OCI-LY7 (cell line): Measurements from ENCODE around the gene TPD52L1. TPM values are rescaled to one million over a fixed set of nuclear protein-coding genes. Genes with fewer than 3 reads are reported as not detected.

ENCODE experiments used
- BruUV-seq: library from RNA; stranded (reverse); fragments of 400-500 nt; replicated peaks from 2 replicates; lab custom pipeline; 2021; lab: Mats Ljungman, UMichigan
- CTCF ChIA-PET: fragments of 300-600 bp; sonication (Branson Sonifier 250); formaldehyde crosslinking; loops from one replicate; lab custom pipeline; 2022; ENCODE audit warnings: antibody characterized with exemption; ENCODE audit not compliant: unreplicated experiment; lab: Charles Lee
- POLR2A ChIA-PET: fragments of 300-600 bp; sonication (Branson Sonifier 250); formaldehyde crosslinking; loops from one replicate; lab custom pipeline; 2022; ENCODE audit warnings: antibody characterized with exemption; lab: Charles Lee
- DNase-seq: peaks from one replicate; pipeline ENCODE4 v3.0.0-alpha.2; 2015; ENCODE audit warnings: low spot score
- H2AFZ ChIP-seq: fragments of 200-600 bp; sonication (generic), shearing (Covaris generic); 2 replicates; pipeline ENCODE4 v1.6.1; 2014; ENCODE audit warnings: mild to moderate bottlenecking, antibody characterized with exemption, low read length, moderate library complexity
- H3K27ac ChIP-seq: fragments of 200-600 bp; sonication (generic); 2 replicates; pipeline ENCODE4 v1.5.1; 2014; ENCODE audit warnings: mixed run types, low read depth, mild to moderate bottlenecking, moderate library complexity, low read length, inconsistent platforms; ENCODE audit not compliant: poor library complexity, severe bottlenecking
- H3K36me3 ChIP-seq: fragments of 200-600 bp; sonication (generic); 2 replicates; pipeline ENCODE4 v1.6.1; 2014; ENCODE audit warnings: mild to moderate bottlenecking, antibody characterized with exemption, low read length, moderate library complexity, mixed read lengths; ENCODE audit not compliant: insufficient read depth
- H3K4me1 ChIP-seq: fragments of 200-600 bp; sonication (generic); 2 replicates; pipeline ENCODE4 v1.5.1; 2014; ENCODE audit warnings: mild to moderate bottlenecking, low read length; ENCODE audit not compliant: insufficient read depth, poor library complexity, severe bottlenecking
- H3K4me2 ChIP-seq: fragments of 200-600 bp; sonication (generic); 2 replicates; pipeline ENCODE4 v1.6.1; 2014; ENCODE audit warnings: mild to moderate bottlenecking, low read length
- H3K4me3 ChIP-seq: fragments of 200-600 bp; sonication (generic); 2 replicates; pipeline ENCODE4 v1.5.1; 2014; ENCODE audit warnings: mild to moderate bottlenecking, low read depth, low read length; ENCODE audit not compliant: poor library complexity, severe bottlenecking
- H3K79me2 ChIP-seq: fragments of 200-600 bp; sonication (generic); 2 replicates; pipeline ENCODE4 v1.6.1; 2016; ENCODE audit warnings: low read depth, mild to moderate bottlenecking, low read length, moderate library complexity, mixed read lengths; ENCODE audit not compliant: insufficient read depth
- H3K9me2 ChIP-seq: fragments of 200-600 bp; sonication (generic); 2 replicates; pipeline ENCODE4 v1.6.1; 2016; ENCODE audit warnings: mild to moderate bottlenecking, low read length, mixed read lengths; ENCODE audit not compliant: insufficient read depth
- H3K9me3 ChIP-seq: fragments of 200-600 bp; sonication (generic); 2 replicates; pipeline ENCODE4 v1.6.1; 2014; ENCODE audit warnings: mild to moderate bottlenecking, mixed run types, low read length, mixed read lengths
- H4K20me1 ChIP-seq: fragments of 200-600 bp; sonication (generic); 2 replicates; pipeline ENCODE4 v1.6.1; 2014; ENCODE audit warnings: mild to moderate bottlenecking, antibody characterized with exemption, low read length, moderate library complexity, mixed read lengths; ENCODE audit not compliant: insufficient read depth
- EZH2phosphoT487 ChIP-seq: fragments of 200-600 bp; sonication (generic); IDR thresholded peaks from 2 replicates; pipeline ENCODE4 v1.6.1; 2018; ENCODE audit warnings: low read depth, borderline replicate concordance, mild to moderate bottlenecking, mixed run types, antibody characterized with exemption, low read length, moderate library complexity, mixed read lengths
- intact Hi-C: fragments of 100-400 bp; cut with micrococcal nuclease; formaldehyde crosslinking; loops from one replicate; pipeline ENCODE4 v1.10.0; 2022; ENCODE audit not compliant: unreplicated experiment
- total RNA-seq, 2 experiments: library from RNA; depleted of rRNA in 1 of 2; stranded (reverse); fragments of >200 nt in 1 of 2; shearing (Covaris generic) in 1 of 2; gene quantifications; 2 replicates each; pipeline ENCODE4 v1.2.3, GENCODE V29; 2014 to 2022
- TF ChIP-seq, protein P1 (sequence below): fragments of 200-600 bp; sonication (generic); conservative IDR thresholded peaks from 2 replicates; pipeline ENCODE4 v1.5.1; 2014; ENCODE audit warnings: mild to moderate bottlenecking, antibody characterized with exemption, low read length, moderate library complexity, mixed read lengths

The TPD52L1 gene
- total RNA-seq, 2 experiments from 2014 or later, result not detected

- intact Hi-C loops, result no loop called here
- no peaks in the 10 kb centered on the region for H4K20me1 ChIP-seq
- TF ChIP-seq EZH2phosphoT487, result no peak
- TF ChIP-seq, protein P1, sequence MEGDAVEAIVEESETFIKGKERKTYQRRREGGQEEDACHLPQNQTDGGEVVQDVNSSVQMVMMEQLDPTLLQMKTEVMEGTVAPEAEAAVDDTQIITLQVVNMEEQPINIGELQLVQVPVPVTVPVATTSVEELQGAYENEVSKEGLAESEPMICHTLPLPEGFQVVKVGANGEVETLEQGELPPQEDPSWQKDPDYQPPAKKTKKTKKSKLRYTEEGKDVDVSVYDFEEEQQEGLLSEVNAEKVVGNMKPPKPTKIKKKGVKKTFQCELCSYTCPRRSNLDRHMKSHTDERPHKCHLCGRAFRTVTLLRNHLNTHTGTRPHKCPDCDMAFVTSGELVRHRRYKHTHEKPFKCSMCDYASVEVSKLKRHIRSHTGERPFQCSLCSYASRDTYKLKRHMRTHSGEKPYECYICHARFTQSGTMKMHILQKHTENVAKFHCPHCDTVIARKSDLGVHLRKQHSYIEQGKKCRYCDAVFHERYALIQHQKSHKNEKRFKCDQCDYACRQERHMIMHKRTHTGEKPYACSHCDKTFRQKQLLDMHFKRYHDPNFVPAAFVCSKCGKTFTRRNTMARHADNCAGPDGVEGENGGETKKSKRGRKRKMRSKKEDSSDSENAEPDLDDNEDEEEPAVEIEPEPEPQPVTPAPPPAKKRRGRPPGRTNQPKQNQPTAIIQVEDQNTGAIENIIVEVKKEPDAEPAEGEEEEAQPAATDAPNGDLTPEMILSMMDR, result no peak
- H2AFZ ChIP-seq, result no peak overlapping the region
- H3K4me2 ChIP-seq, result no peak overlapping the region
- no TSS peak for BruUV-seq
- ChIA-PET CTCF (no interaction called here), POLR2A (no interaction called here)
- H3K79me2 ChIP-seq, result no peaks in the 10 kb centered on the region
- H3K36me3 ChIP-seq, result no peaks in the 10 kb centered on the region
- DNase-seq, result no peak
- H3K9me3 ChIP-seq, result no peaks in the 10 kb centered on the region
- H3K9me2 ChIP-seq, result no peaks in the 10 kb centered on the region
- no peak overlapping the region for H3K27ac ChIP-seq
- no peak overlapping the region for H3K4me3 ChIP-seq
- H3K4me1 ChIP-seq, result no peaks in the 10 kb centered on the region
These were observed 19.9 kb downstream of the TPD52L1 start for GRCh38 chr6:125173341-125174095.

GRCh38 chr6:125174626-125175025 lies 21.1 kb downstream of the TPD52L1 start:
- BruUV-seq, result no TSS peak
- Histone ChIP-seq H3K9me2 (no peaks in the 10 kb centered on the region), H2AFZ (no peak overlapping the region), H4K20me1 (no peaks in the 10 kb centered on the region), H3K4me1 (no peaks in the 10 kb centered on the region), H3K27ac (no peak overlapping the region), H3K79me2 (no peaks in the 10 kb centered on the region), H3K4me2 (no peak overlapping the region), H3K36me3 (no peaks in the 10 kb centered on the region), H3K4me3 (no peak overlapping the region), H3K9me3 (no peaks in the 10 kb centered on the region)
- intact Hi-C loops, result no loop called here
- POLR2A ChIA-PET, result interaction anchor here (0.7 to 1.0 kb wide), 3 partner anchors 19 to 776 kb away, joined by 3 read pairs; no protein-coding TSS in a partner anchor
- no peak for DNase-seq
- no peak for TF ChIP-seq EZH2phosphoT487
- TF ChIP-seq, protein P1, result no peak
- CTCF ChIA-PET, result interaction anchor here (0.5 kb wide), 1 partner anchor 127 kb away, joined by 3 read pairs; the partner anchor contains the start of gene HDDC2
